Measurements from ENCODE around the gene SHLD2.

GRCh38 chr10:87105446-87106124 is 10.6 kb downstream of the SHLD2 start:
- no peak for TF ChIP-seq CTCF (IDR thresholded peaks at IDR 0.05)
- no peak for TF ChIP-seq ZFX (IDR thresholded peaks at IDR 0.05; ENCODE audit: borderline replicate concordance)
